ENCODE data around the gene TNS4.

DNA sequence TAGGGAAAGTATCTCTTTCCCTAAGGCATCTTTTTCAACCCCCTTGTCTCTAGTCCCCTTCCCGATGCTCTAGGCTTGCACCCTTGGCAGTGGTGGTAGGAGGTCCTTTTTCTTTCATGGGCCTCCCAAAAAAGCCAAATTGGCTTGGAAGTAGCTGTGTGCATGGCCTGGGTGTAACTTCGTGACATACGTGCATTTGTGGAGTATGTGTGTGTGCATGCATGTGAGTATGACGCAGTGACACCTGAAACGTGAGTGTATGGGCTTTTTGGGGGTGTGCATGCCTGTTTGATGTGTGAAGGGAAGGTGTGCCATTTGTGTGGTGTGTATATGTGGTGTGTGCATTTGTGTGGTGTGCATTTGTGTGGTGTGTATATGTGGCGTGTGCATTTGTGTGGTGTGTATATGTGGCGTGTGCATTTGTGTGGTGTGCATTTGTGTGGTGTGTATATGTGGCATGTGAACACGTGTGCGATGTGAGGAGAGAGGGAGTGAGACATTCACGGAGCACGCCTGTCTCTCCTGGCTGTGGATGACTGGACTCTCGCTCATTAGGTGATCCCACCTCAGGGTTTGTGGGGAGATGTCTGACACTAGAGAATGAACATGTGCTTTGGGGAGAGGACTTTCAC, 42.5 kb downstream of the TNS4 start:
- TF ChIP-seq, protein P1, sequence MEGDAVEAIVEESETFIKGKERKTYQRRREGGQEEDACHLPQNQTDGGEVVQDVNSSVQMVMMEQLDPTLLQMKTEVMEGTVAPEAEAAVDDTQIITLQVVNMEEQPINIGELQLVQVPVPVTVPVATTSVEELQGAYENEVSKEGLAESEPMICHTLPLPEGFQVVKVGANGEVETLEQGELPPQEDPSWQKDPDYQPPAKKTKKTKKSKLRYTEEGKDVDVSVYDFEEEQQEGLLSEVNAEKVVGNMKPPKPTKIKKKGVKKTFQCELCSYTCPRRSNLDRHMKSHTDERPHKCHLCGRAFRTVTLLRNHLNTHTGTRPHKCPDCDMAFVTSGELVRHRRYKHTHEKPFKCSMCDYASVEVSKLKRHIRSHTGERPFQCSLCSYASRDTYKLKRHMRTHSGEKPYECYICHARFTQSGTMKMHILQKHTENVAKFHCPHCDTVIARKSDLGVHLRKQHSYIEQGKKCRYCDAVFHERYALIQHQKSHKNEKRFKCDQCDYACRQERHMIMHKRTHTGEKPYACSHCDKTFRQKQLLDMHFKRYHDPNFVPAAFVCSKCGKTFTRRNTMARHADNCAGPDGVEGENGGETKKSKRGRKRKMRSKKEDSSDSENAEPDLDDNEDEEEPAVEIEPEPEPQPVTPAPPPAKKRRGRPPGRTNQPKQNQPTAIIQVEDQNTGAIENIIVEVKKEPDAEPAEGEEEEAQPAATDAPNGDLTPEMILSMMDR (conservative IDR thresholded peaks at IDR 0.05; ENCODE audit: low read length), result no peak
- no peak for TF ChIP-seq EZH2phosphoT487 (IDR thresholded peaks at IDR 0.05; ENCODE audit: borderline replicate concordance, low read depth, low read length)
